T47D (cell line): Measurements from ENCODE around the gene NRP1.

Experiments used
- DNase-seq, 2 experiments: peaks; one replicate each; pipeline versions ENCODE4 v3.0.0 to v3.0.0-alpha.2; 2011 to 2012; ENCODE audit warnings: low read depth in 1 of 2, low spot score in 1 of 2
- JUND ChIP-seq: IDR thresholded peaks from 2 replicates; pipeline ENCODE4 v1.6.1; 2012; ENCODE audit warnings: low read depth
- in situ Hi-C: cut with HindIII; loops from 2 replicates; pipeline ENCODE4 v1.10.0; 2016; ENCODE audit warnings: low sequenced_read_pairs, low pct_unique_long_range_greater_than_20kb

The NRP1 gene

GRCh38 chr10:33365871-33366411, 31.5 kb upstream of the NRP1 start:
- TF ChIP-seq JUND, result no peak
- in situ Hi-C loops, result no loop called here
- DNase-seq, result no peak

GRCh38 chr10:33365301-33365700, 30.8 kb upstream of the NRP1 start:
- no peak for TF ChIP-seq JUND
- in situ Hi-C loops, result no loop called here
- DNase-seq, result no peak

- DNase-seq, result no peak
- in situ Hi-C loops, result no loop called here
Measured at GRCh38 chr10:33363106-33363505, 28.6 kb upstream of the NRP1 start.

DNA sequence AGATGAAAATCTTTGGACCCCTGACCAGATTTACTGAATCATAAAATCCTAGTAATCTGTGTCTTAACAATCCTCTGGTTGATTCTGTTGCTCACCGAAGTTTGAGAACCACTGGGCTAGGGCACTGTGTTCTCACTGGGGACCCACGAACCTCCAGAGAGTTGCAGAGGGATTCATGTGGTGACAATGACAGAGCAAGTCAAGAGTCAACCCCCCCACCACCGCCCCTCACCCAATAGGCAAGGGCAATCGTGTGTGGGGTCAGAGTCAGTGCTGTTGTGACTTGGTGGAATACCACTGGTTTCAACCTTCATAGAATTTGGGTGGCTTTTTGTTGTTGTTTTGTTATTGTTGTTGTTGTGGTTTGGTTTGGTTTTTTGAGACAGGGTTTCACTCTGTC, 23.5 kb upstream of the NRP1 start:
- no peak for DNase-seq
- no peak for TF ChIP-seq JUND
- in situ Hi-C loops, result no loop called here

More at GRCh38 chr10:33363106-33363505, 28.6 kb upstream of the NRP1 start:
- no peak for TF ChIP-seq JUND

GRCh38 chr10:33355274-33355673, 20.8 kb upstream of the NRP1 start:
- no peak for DNase-seq
- in situ Hi-C loops, result no loop called here
- no peak for TF ChIP-seq JUND

GRCh38 chr10:33353853-33354252, 19.4 kb upstream of the NRP1 start:
- no peak for DNase-seq
- in situ Hi-C loops, result no loop called here
- TF ChIP-seq JUND, result no peak

- TF ChIP-seq JUND, result no peak
- no peak for DNase-seq
- in situ Hi-C loops, result no loop called here
Measured at GRCh38 chr10:33353334-33353733, 18.9 kb upstream of the NRP1 start.

DNA sequence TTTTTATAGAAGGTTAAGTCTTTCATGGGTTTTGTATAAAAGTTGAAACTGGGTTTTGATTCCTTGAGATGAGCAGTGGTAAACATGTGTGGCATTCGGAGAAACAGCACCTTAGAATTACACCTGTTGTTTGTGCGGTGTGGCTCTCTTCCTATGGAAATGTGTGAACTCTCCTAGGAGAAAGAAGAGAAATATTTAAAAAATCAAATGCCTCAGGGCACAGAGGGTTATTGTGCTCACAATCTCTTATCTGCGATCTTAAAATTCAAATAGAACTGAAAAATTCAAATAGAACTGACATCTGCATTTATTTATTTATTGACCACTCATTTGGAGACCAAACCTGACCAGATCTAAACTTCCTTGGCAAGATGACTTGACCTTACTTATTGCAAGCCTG, 18.1 kb upstream of the NRP1 start:
- in situ Hi-C loops, result no loop called here
- no peak for TF ChIP-seq JUND
- no peak for DNase-seq

- in situ Hi-C loops, result no loop called here
- no peak for DNase-seq
- no peak for TF ChIP-seq JUND
Measured at GRCh38 chr10:33352175-33352574, 17.7 kb upstream of the NRP1 start.

GRCh38 chr10:33350041-33350440, 15.6 kb upstream of the NRP1 start:
- in situ Hi-C loops, result no loop called here
- no peak for DNase-seq

DNA sequence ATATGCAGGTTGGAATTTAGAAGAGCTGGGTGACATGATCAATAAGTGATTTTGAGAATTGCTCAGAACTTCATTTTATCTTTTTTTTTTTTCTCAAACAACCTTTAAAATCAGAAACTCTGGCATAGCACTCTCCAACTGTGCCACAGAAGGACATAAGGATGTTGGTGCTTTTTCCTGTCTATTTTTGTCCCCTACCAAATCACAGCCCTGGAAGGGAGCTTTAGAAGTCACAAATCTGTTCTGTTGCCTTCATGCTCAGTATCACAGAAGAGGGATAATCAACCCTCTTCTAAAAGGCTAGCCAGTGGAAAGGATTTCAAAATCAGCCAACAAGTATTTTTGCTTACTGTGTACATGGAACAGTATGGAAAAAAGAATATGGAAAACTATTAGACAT, 14.8 kb upstream of the NRP1 start:
- no peak for TF ChIP-seq JUND
- DNase-seq, result no peak
- in situ Hi-C loops, result no loop called here

More at GRCh38 chr10:33350041-33350440, 15.6 kb upstream of the NRP1 start:
- no peak for TF ChIP-seq JUND

DNA sequence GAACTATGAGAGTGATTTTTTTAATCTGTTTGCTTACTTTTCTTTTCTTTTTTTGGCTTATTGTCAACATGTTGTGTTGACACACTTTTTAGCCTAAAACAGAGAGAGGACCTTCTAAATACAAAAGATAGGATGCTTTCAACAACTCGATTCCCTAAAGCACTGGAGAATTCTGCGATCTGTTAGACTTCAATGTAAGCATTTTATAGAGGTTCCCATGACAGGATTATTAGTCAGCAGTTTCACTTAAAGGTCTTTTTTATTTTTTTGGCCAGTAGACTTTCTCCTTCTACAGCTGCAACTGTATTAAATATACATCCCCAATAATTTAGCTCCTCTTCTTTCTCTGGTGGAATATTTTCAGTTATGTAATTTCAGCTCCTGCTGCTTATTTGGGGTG, 12.7 kb upstream of the NRP1 start:
- no peak for DNase-seq
- in situ Hi-C loops, result no loop called here
- no peak for TF ChIP-seq JUND

DNA sequence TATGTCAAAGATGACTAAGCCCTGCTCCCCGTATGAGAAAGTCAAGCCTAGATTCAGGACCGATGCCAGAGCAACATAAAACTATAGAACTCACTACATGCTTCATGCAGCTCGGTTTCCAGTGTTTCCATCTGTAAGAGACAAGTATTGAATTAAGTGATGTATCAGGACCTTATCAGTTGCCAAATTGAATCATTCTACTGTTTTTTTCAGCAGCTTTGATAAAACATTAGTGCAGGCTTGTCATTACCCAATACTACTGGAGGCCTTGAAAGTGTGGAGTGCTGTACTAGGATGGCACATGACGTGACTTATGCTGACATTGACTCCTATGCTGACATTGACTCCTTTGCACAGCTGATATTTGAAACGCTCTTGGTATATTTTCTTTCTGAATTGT, 10.8 kb upstream of the NRP1 start:
- in situ Hi-C loops, result no loop called here
- no peak for DNase-seq
- TF ChIP-seq JUND, result no peak

DNA sequence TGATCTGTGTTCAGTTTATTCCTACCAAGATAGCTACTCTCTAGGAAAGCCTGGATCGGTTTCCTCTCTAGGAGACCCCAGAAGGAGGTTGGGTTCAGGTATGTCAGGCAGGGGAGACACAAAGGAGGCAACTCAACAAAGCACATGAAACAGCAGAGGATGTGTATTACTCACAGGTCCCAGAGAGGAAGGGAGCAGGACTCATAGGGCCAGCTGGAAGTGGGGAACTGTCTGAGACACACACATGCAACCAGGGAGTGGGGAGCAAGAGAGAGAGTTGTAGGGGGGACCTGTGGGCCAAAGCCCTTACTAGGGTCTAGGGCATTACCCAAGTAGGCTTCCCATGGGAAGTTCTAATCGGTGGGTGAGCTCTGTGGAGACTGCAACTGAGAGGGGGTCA, 10.2 kb upstream of the NRP1 start:
- TF ChIP-seq JUND, result no peak
- in situ Hi-C loops, result no loop called here
- no peak for DNase-seq
